ENCODE results near the gene ARHGEF2.

Gene ARHGEF2

GRCh38 chr1:156012051-156012817 is 33.9 kb upstream of the ARHGEF2 start:
- H3K4me2 ChIP-seq, result no peak overlapping the region
- TF ChIP-seq Cebpa-rat (IDR thresholded peaks at IDR 0.05), result no peak

GRCh38 chr1:156009404-156009803 is 31.1 kb upstream of the ARHGEF2 start:
- no peak for TF ChIP-seq Cebpa-rat (IDR thresholded peaks at IDR 0.05)
- peaks cover 17% of the 10 kb centered on the region for H3K4me1 ChIP-seq
- no peaks in the 10 kb centered on the region for H3K27me3 ChIP-seq
- no peak overlapping the region for H3K27ac ChIP-seq
- H3K36me3 ChIP-seq, result peaks cover 75% of the 10 kb centered on the region
- no peak overlapping the region for H3K4me3 ChIP-seq
- peaks cover 23% of the 10 kb centered on the region for H4K20me1 ChIP-seq
- H3K4me2 ChIP-seq, result no peak overlapping the region
- H3K9ac ChIP-seq, result no peak overlapping the region
- H3K9me3 ChIP-seq, result no peaks in the 10 kb centered on the region

More at GRCh38 chr1:156012051-156012817, 33.9 kb upstream of the ARHGEF2 start:
- Histone ChIP-seq H3K27ac (no peak overlapping the region), H3K4me3 (no peak overlapping the region), H3K4me1 (peaks cover 15% of the 10 kb centered on the region; the same call in 1 of the 2 replicates), H3K27me3 (no peaks in the 10 kb centered on the region), H3K36me3 (peaks cover 94% of the 10 kb centered on the region), H4K20me1 (peaks cover 29% of the 10 kb centered on the region), H3K9ac (no peak overlapping the region), H3K9me3 (no peaks in the 10 kb centered on the region)

- Histone ChIP-seq H3K27me3 (no peaks in the 10 kb centered on the region), H4K20me1 (peaks cover 13% of the 10 kb centered on the region), H3K9me3 (no peaks in the 10 kb centered on the region), H3K27ac (no peak overlapping the region), H3K9ac (no peak overlapping the region), H3K36me3 (peaks cover 50% of the 10 kb centered on the region), H3K4me1 (peaks cover 40% of the 10 kb centered on the region), H3K4me3 (no peak overlapping the region), H3K4me2 (no peak overlapping the region)
- TF ChIP-seq Cebpa-rat (IDR thresholded peaks at IDR 0.05), result no peak
Measured at GRCh38 chr1:156006666-156007376, 28.5 kb upstream of the ARHGEF2 start.

- no peak for TF ChIP-seq Cebpa-rat (IDR thresholded peaks at IDR 0.05)
- Histone ChIP-seq H4K20me1 (no peaks in the 10 kb centered on the region), H3K27ac (peak overlapping the region; percentile 36), H3K4me1 (peaks cover 45% of the 10 kb centered on the region), H3K4me2 (peak overlapping the region; percentile 81), H3K9ac (peak overlapping the region; percentile 29; the same call in 1 of the 2 replicates), H3K27me3 (no peaks in the 10 kb centered on the region), H3K36me3 (peaks cover 32% of the 10 kb centered on the region), H3K4me3 (0 out of 2 replicates have a peak overlapping the region, but pooled peaks have one; percentile 22), H3K9me3 (no peaks in the 10 kb centered on the region)
Measured at GRCh38 chr1:156004843-156005584, 26.7 kb upstream of the ARHGEF2 start.

GRCh38 chr1:156003923-156004188 is 25.5 kb upstream of the ARHGEF2 start:
- Histone ChIP-seq H3K4me3 (no peak overlapping the region), H3K27ac (no peak overlapping the region), H3K9me3 (no peaks in the 10 kb centered on the region), H3K9ac (no peak overlapping the region), H3K4me2 (0 out of 2 replicates have a peak overlapping the region, but pooled peaks have one; percentile 5), H3K27me3 (no peaks in the 10 kb centered on the region), H3K36me3 (peaks cover 20% of the 10 kb centered on the region), H3K4me1 (peaks cover 45% of the 10 kb centered on the region), H4K20me1 (no peaks in the 10 kb centered on the region)
- TF ChIP-seq Cebpa-rat (IDR thresholded peaks at IDR 0.05), result no peak

- peaks cover 8% of the 10 kb centered on the region for H3K36me3 ChIP-seq
- H3K4me1 ChIP-seq, result peaks cover 45% of the 10 kb centered on the region
- TF ChIP-seq Cebpa-rat (IDR thresholded peaks at IDR 0.05), result no peak
- H3K4me2 ChIP-seq, result peak overlapping the region; percentile 61
- H3K27ac ChIP-seq, result peak overlapping the region; percentile 3; the same call in 1 of the 2 replicates
- no peak overlapping the region for H3K4me3 ChIP-seq
- H3K9ac ChIP-seq, result no peak overlapping the region
- H3K27me3 ChIP-seq, result no peaks in the 10 kb centered on the region
- no peaks in the 10 kb centered on the region for H3K9me3 ChIP-seq
- H4K20me1 ChIP-seq, result no peaks in the 10 kb centered on the region
Measured at GRCh38 chr1:156002188-156002911, 24.0 kb upstream of the ARHGEF2 start.

GRCh38 chr1:156001662-156002171 is 23.4 kb upstream of the ARHGEF2 start:
- no peak for TF ChIP-seq Cebpa-rat (IDR thresholded peaks at IDR 0.05)
- Histone ChIP-seq H4K20me1 (no peaks in the 10 kb centered on the region), H3K27ac (peak overlapping the region; percentile 3; the same call in 1 of the 2 replicates), H3K4me2 (peak overlapping the region; percentile 61), H3K4me1 (peaks cover 47% of the 10 kb centered on the region), H3K36me3 (peaks cover 2% of the 10 kb centered on the region), H3K4me3 (no peak overlapping the region), H3K9me3 (no peaks in the 10 kb centered on the region), H3K9ac (no peak overlapping the region), H3K27me3 (no peaks in the 10 kb centered on the region)

GRCh38 chr1:156001021-156001661 is 22.8 kb upstream of the ARHGEF2 start:
- peak overlapping the region; percentile 61 for H3K4me2 ChIP-seq
- no peaks in the 10 kb centered on the region for H3K27me3 ChIP-seq
- H3K9ac ChIP-seq, result no peak overlapping the region
- peak overlapping the region; percentile 3; the same call in 1 of the 2 replicates for H3K27ac ChIP-seq
- H4K20me1 ChIP-seq, result no peaks in the 10 kb centered on the region
- no peak overlapping the region for H3K4me3 ChIP-seq
- no peaks in the 10 kb centered on the region for H3K9me3 ChIP-seq
- peaks cover 53% of the 10 kb centered on the region for H3K4me1 ChIP-seq
- no peak for TF ChIP-seq Cebpa-rat (IDR thresholded peaks at IDR 0.05)
- H3K36me3 ChIP-seq, result no peaks in the 10 kb centered on the region

- Histone ChIP-seq H4K20me1 (no peaks in the 10 kb centered on the region), H3K4me3 (no peak overlapping the region), H3K4me1 (peaks cover 44% of the 10 kb centered on the region), H3K27ac (no peak overlapping the region), H3K9me3 (no peaks in the 10 kb centered on the region), H3K9ac (no peak overlapping the region), H3K27me3 (no peaks in the 10 kb centered on the region), H3K36me3 (no peaks in the 10 kb centered on the region), H3K4me2 (no peak overlapping the region)
- TF ChIP-seq Cebpa-rat (IDR thresholded peaks at IDR 0.05), result no peak
Measured at GRCh38 chr1:155999964-156000363, 21.6 kb upstream of the ARHGEF2 start.

Data from BLaER1 (cell line).